ENCODE data around the gene GIT1. TPM values are rescaled to one million over a fixed set of nuclear protein-coding genes. Genes with fewer than 3 reads are reported as not detected.

GIT1 gene
- polyA plus RNA-seq, 1 donor from 2014 or later, result 20.5 TPM

- Histone ChIP-seq H3K9me3 (ENCODE audit: low read length) (no peaks in the 10 kb centered on the region), H2AFZ (ENCODE audit: low read depth, low read length) (no peak overlapping the region), H3K27ac (ENCODE audit: low read length) (no peak overlapping the region), H3F3A (ENCODE audit: insufficient read depth, low read length, poor library complexity, severe bottlenecking) (no peaks in the 10 kb centered on the region), H3K9me2 (ENCODE audit: insufficient read depth, low read length) (no peaks in the 10 kb centered on the region), H4K20me1 (ENCODE audit: insufficient read depth) (no peaks in the 10 kb centered on the region), H3K4me3 (ENCODE audit: low read length) (no peak overlapping the region), H3K9ac (ENCODE audit: low read length) (no peak overlapping the region), H3K27me3 (ENCODE audit: insufficient read depth, low read depth, low read length) (no peaks in the 10 kb centered on the region), H3K36me3 (ENCODE audit: insufficient read depth, low read length) (no peaks in the 10 kb centered on the region), H3K4me2 (ENCODE audit: low read length) (no peak overlapping the region), H3K79me2 (replicated peaks; ENCODE audit: insufficient read depth, low read length) (no peaks in the 10 kb centered on the region)
- TF ChIP-seq REST (IDR thresholded peaks at IDR 0.05; ENCODE audit: borderline replicate concordance) (no peak), RAD21 (conservative IDR thresholded peaks at IDR 0.05) (no peak), EZH2 (IDR thresholded peaks at IDR 0.05; ENCODE audit: borderline replicate concordance, insufficient read depth, low read length, poor library complexity, severe bottlenecking) (no peak), EP300 (conservative IDR thresholded peaks at IDR 0.05; ENCODE audit: poor library complexity, severe bottlenecking) (no peak), MXI1 (conservative IDR thresholded peaks at IDR 0.05; ENCODE audit: poor library complexity, severe bottlenecking) (no peak), POLR2AphosphoS5 (IDR thresholded peaks at IDR 0.05) (no peak), TAF1 (IDR thresholded peaks at IDR 0.05; ENCODE audit: low read depth) (no peak), SMC3 (conservative IDR thresholded peaks at IDR 0.05; ENCODE audit: poor library complexity) (no peak)
- TF ChIP-seq, protein P1, sequence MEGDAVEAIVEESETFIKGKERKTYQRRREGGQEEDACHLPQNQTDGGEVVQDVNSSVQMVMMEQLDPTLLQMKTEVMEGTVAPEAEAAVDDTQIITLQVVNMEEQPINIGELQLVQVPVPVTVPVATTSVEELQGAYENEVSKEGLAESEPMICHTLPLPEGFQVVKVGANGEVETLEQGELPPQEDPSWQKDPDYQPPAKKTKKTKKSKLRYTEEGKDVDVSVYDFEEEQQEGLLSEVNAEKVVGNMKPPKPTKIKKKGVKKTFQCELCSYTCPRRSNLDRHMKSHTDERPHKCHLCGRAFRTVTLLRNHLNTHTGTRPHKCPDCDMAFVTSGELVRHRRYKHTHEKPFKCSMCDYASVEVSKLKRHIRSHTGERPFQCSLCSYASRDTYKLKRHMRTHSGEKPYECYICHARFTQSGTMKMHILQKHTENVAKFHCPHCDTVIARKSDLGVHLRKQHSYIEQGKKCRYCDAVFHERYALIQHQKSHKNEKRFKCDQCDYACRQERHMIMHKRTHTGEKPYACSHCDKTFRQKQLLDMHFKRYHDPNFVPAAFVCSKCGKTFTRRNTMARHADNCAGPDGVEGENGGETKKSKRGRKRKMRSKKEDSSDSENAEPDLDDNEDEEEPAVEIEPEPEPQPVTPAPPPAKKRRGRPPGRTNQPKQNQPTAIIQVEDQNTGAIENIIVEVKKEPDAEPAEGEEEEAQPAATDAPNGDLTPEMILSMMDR (IDR thresholded peaks at IDR 0.05; ENCODE audit: poor library complexity, severe bottlenecking), result no peak
Observed at GRCh38 chr17:29576214-29577000, 13.0 kb downstream of the GIT1 start.

DNA sequence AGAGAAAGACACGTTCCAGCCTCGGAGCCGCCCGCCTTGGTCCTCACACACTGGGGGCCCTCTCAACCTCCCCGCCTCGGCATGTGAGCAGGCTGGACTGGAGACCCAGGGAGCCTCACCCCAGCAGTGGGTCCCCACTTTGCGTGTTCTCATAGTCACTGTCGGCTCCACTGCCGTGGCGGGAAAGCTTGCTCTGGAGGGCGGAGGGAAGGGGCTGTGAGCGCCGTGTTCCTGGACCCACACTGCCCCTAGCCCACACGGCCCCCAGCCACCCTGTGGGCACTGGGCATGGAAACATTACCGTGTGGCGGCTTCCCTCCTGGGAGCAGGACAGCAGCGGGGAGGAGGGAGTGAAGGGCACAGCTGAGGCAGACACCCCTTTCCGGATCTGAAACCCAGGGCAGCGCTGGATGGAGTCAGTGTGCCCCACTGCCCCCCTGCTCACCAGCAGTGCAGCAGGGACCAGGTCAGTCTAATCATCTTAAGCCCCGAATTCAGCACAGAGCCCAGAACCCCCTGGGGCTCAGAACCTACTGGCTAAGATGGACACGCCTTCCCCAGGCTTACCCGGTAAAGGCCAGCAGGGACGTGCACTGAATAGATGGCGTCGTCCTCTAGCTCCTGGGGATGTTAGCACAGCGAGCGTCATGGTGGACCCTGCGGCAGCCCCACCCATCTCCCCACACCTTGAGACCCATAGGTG is 13.8 kb downstream of the GIT1 start:
- no peak for TF ChIP-seq SMC3 (conservative IDR thresholded peaks at IDR 0.05; ENCODE audit: poor library complexity)

More for the DNA sequence above, 13.8 kb downstream of the GIT1 start:
- Histone ChIP-seq H3K4me3 (ENCODE audit: low read length) (no peak overlapping the region), H3K9me3 (ENCODE audit: low read length) (no peaks in the 10 kb centered on the region), H3K36me3 (ENCODE audit: insufficient read depth, low read length) (no peaks in the 10 kb centered on the region), H3K9me2 (ENCODE audit: insufficient read depth, low read length) (no peaks in the 10 kb centered on the region), H3K27me3 (ENCODE audit: insufficient read depth, low read depth, low read length) (no peaks in the 10 kb centered on the region), H3K4me2 (ENCODE audit: low read length) (no peak overlapping the region), H3K79me2 (replicated peaks; ENCODE audit: insufficient read depth, low read length) (no peaks in the 10 kb centered on the region), H3K9ac (ENCODE audit: low read length) (no peak overlapping the region), H3K27ac (ENCODE audit: low read length) (no peak overlapping the region), H3F3A (ENCODE audit: insufficient read depth, low read length, poor library complexity, severe bottlenecking) (no peaks in the 10 kb centered on the region), H2AFZ (ENCODE audit: low read depth, low read length) (no peak overlapping the region), H4K20me1 (ENCODE audit: insufficient read depth) (no peaks in the 10 kb centered on the region)

Measured in neural cell (in vitro differentiated cells).